HepG2 (cell line): ENCODE results near the gene COBLL1. TPM values are rescaled to one million over a fixed set of nuclear protein-coding genes. Genes with fewer than 3 reads are reported as not detected.

ENCODE experiments used
- ATAC-seq: fragments of 200-7000 bp; cut with Tn5 transposase; 3 replicates; pipeline ENCODE4 v1.9.1; 2020; ENCODE audit warnings: mild to moderate bottlenecking, moderate library complexity
- BruUV-seq: library from RNA; stranded (reverse); fragments of 400-500 nt; replicated peaks from 2 replicates; lab custom pipeline; 2021; lab: Mats Ljungman, UMichigan
- CTCF ChIA-PET: fragments of 300-600 bp; formaldehyde crosslinking; extraction: SDS; loops from one replicate; lab custom pipeline; 2021; ENCODE audit warnings: low total read pairs, inconsistent platforms, low intra/inter-chr PET ratio; lab: Yijun Ruan, JAX
- POLR2A ChIA-PET: fragments of 350-600 bp; sonication (Branson Sonifier 250); formaldehyde crosslinking; loops from one replicate; lab custom pipeline; 2020; ENCODE audit warnings: antibody characterized with exemption, inconsistent platforms; lab: Yijun Ruan, JAX
- DNase-seq: peaks from one replicate; pipeline ENCODE4 v3.0.0-alpha.2; 2015; ENCODE audit warnings: low spot score
- FAIRE-seq: peaks from 3 replicates; lab custom pipeline; 2011; peaks lifted over from hg19 to GRCh38; lab: Jason Lieb, UNC
- H2AFZ ChIP-seq: one replicate; pipeline ENCODE4 v1.6.1; 2011; ENCODE audit warnings: low read length, inconsistent platforms
- H3K27ac ChIP-seq: fragments of 300-600 bp; 3 replicates; pipeline ENCODE4 v1.8.0; 2011; ENCODE audit warnings: mixed run types, mild to moderate bottlenecking, mixed read lengths, low read length, inconsistent platforms; ENCODE audit not compliant: insufficient read depth; ENCODE audit errors: extremely low read length
- H3K27me3 ChIP-seq, 2 experiments: fragments of 200-600 bp in 1 of 2; 2 replicates in 1 of 2; 3 replicates in 1 of 2; pipeline versions ENCODE4 v1.6.0 to v1.8.0; 2011; ENCODE audit warnings: low read length in 2 of 2, mild to moderate bottlenecking in 2 of 2, moderate library complexity in 2 of 2, inconsistent platforms in 1 of 2; ENCODE audit not compliant: insufficient read depth in 2 of 2, control insufficient read depth in 1 of 2
- H3K36me3 ChIP-seq, 2 experiments: fragments of 200-600 bp in 1 of 2; replicated peaks in 1 of 2; 2 replicates in 1 of 2; 3 replicates in 1 of 2; pipeline versions ENCODE4 v1.5.1 to v1.8.0; 2011; ENCODE audit warnings: low read length in 2 of 2, inconsistent platforms in 1 of 2; ENCODE audit not compliant: insufficient read depth in 2 of 2, control insufficient read depth in 1 of 2
- H3K4me1 ChIP-seq: 2 replicates; pipeline ENCODE4 v1.5.1; 2012; ENCODE audit warnings: low read length, inconsistent platforms; ENCODE audit not compliant: insufficient read depth
- H3K4me2 ChIP-seq: 2 replicates; pipeline ENCODE4 v1.6.0; 2011; ENCODE audit warnings: low read depth, low read length, inconsistent platforms
- H3K4me3 ChIP-seq, 3 experiments: fragments of 200-600 bp in 1 of 3; sonication (generic), shearing (Covaris generic) in 1 of 3; replicated peaks in 1 of 3; 2 replicates each; pipeline ENCODE4 v1.5.1; 2011 to 2016; ENCODE audit warnings: low read length in 3 of 3, inconsistent platforms in 2 of 3, low read depth in 2 of 3, mild to moderate bottlenecking in 2 of 3, control low read depth in 1 of 3, mixed read lengths in 1 of 3; ENCODE audit not compliant: insufficient read depth in 1 of 3
- H3K79me2 ChIP-seq: one replicate; pipeline ENCODE4 v1.6.1; 2011; ENCODE audit warnings: low read length, inconsistent platforms; ENCODE audit not compliant: insufficient read depth
- H3K9ac ChIP-seq: 2 replicates; pipeline ENCODE4 v1.6.0; 2011; ENCODE audit warnings: mild to moderate bottlenecking, low read depth, low read length, inconsistent platforms; ENCODE audit not compliant: insufficient read depth
- H3K9me3 ChIP-seq: 2 replicates; pipeline ENCODE4 v1.5.1; 2012; ENCODE audit warnings: mild to moderate bottlenecking, low read length
- H4K20me1 ChIP-seq: 2 replicates; pipeline ENCODE4 v1.6.0; 2011; ENCODE audit warnings: inconsistent platforms, mild to moderate bottlenecking, low read length, moderate library complexity; ENCODE audit not compliant: insufficient read depth
- CEBPB ChIP-seq: IDR thresholded peaks from 2 replicates; pipeline ENCODE4 v1.6.1; 2011; ENCODE audit warnings: low read depth, low read length, improper control_type of control experiment, borderline replicate concordance
- HDAC1 ChIP-seq: sonication (generic); formaldehyde crosslinking; IDR thresholded peaks from 2 replicates; pipeline ENCODE4 v1.5.1; 2020; ENCODE audit warnings: mild to moderate bottlenecking, missing genetic modification reagents
- HDAC2 ChIP-seq: sonication (generic); formaldehyde crosslinking; IDR thresholded peaks from 2 replicates; pipeline ENCODE4 v1.4.0; 2020; ENCODE audit warnings: missing genetic modification reagents
- HMG20A ChIP-seq: IDR thresholded peaks from 2 replicates; pipeline ENCODE4 v1.6.1; 2016; ENCODE audit warnings: borderline replicate concordance
- ISL2 ChIP-seq: sonication (generic); formaldehyde crosslinking; IDR thresholded peaks from 2 replicates; pipeline ENCODE4 v1.5.0; 2020; ENCODE audit warnings: missing genetic modification reagents
- MIER3 ChIP-seq: IDR thresholded peaks from 2 replicates; pipeline ENCODE4 v1.6.1; 2016; ENCODE audit warnings: missing compliant biosample characterization, borderline replicate concordance
- SAP130 ChIP-seq: IDR thresholded peaks from 2 replicates; pipeline ENCODE4 v1.6.1; 2016; ENCODE audit warnings: low read depth
- SMYD3 ChIP-seq: sonication (generic); formaldehyde crosslinking; IDR thresholded peaks from 2 replicates; pipeline ENCODE4 v1.8.1; 2023; ENCODE audit warnings: mild to moderate bottlenecking, missing genetic modification reagents
- TARDBP ChIP-seq: sonication (generic); formaldehyde crosslinking; IDR thresholded peaks from 2 replicates; pipeline ENCODE4 v1.8.0; 2022; ENCODE audit warnings: mild to moderate bottlenecking, missing genetic modification reagents
- ZMYM4 ChIP-seq: sonication (generic); formaldehyde crosslinking; IDR thresholded peaks from 2 replicates; pipeline ENCODE4 v1.8.1; 2023; ENCODE audit warnings: mild to moderate bottlenecking, missing genetic modification reagents
- ZNF335 ChIP-seq: sonication (generic); formaldehyde crosslinking; IDR thresholded peaks from 2 replicates; pipeline ENCODE4 v1.4.0; 2020; ENCODE audit warnings: missing genetic modification reagents
- ZNF569 ChIP-seq: sonication (generic); formaldehyde crosslinking; IDR thresholded peaks from 2 replicates; pipeline ENCODE4 v1.5.0; 2020; ENCODE audit warnings: mild to moderate bottlenecking, missing genetic modification reagents, moderate library complexity, borderline replicate concordance
- ZNF878 ChIP-seq: sonication (generic); formaldehyde crosslinking; IDR thresholded peaks from 2 replicates; pipeline ENCODE4 v1.8.1; 2023; ENCODE audit warnings: mild to moderate bottlenecking, missing genetic modification reagents, moderate library complexity
- WGBS: methylation state at CpG from one replicate; pipeline ENCODE4 v1.1.6; 2017; ENCODE audit warnings: low lambda C conversion rate; 5-methylcytosine and 5-hydroxymethylcytosine counted together
- in situ Hi-C: cut with HindIII; loops from 2 replicates; pipeline ENCODE4 v1.10.0; 2017; ENCODE audit warnings: low pct_unique_long_range_greater_than_20kb; ENCODE audit not compliant: extremely low pct_ligation_motif_present
- intact Hi-C: fragments of 100-400 bp; cut with micrococcal nuclease; formaldehyde crosslinking; loops from one replicate; pipeline ENCODE4 v1.10.0; 2022; ENCODE audit not compliant: unreplicated experiment
- polyA plus RNA-seq, 8 experiments: library from polyadenylated mRNA; depleted of rRNA in 3 of 8; stranded (reverse) in 7 of 8; unstranded in 1 of 8; fragments of >200 nt; fragmentation: Illumina TruSeq in 4 of 8; extraction: Trizol in 4 of 8; gene quantifications; 2 replicates each; pipeline versions ENCODE4 v1.2.1 to v1.2.3, GENCODE V29; 2011 to 2016; ENCODE audit warnings: low read depth in 4 of 8, missing spikeins in 1 of 8, mixed read lengths in 1 of 8; ENCODE audit not compliant: insufficient read depth in 1 of 8
- total RNA-seq, 5 experiments: library from RNA; depleted of rRNA; stranded (reverse); fragments of >200 nt; fragmentation: Illumina TruSeq; extraction: Trizol; gene quantifications; 2 replicates each; pipeline ENCODE4 v1.2.3, GENCODE V29; 2016; ENCODE audit warnings: low read depth in 1 of 5
- TF ChIP-seq, protein P1 (sequence below): sonication (generic); formaldehyde crosslinking; conservative IDR thresholded peaks from 2 replicates; pipeline ENCODE4 v1.4.0; 2020; ENCODE audit warnings: mild to moderate bottlenecking, missing genetic modification reagents, moderate library complexity
- TF ChIP-seq, protein P2 (sequence below): IDR thresholded peaks from 2 replicates; pipeline ENCODE4 v1.6.1; 2018; ENCODE audit warnings: missing genetic modification reagents

The COBLL1 gene
- total and polyA plus RNA-seq, 2 of the 13 experiments (the other 11 are each of a cell fraction or from before 2014, with no cell fraction given): 32.6 to 86.8 TPM

DNA sequence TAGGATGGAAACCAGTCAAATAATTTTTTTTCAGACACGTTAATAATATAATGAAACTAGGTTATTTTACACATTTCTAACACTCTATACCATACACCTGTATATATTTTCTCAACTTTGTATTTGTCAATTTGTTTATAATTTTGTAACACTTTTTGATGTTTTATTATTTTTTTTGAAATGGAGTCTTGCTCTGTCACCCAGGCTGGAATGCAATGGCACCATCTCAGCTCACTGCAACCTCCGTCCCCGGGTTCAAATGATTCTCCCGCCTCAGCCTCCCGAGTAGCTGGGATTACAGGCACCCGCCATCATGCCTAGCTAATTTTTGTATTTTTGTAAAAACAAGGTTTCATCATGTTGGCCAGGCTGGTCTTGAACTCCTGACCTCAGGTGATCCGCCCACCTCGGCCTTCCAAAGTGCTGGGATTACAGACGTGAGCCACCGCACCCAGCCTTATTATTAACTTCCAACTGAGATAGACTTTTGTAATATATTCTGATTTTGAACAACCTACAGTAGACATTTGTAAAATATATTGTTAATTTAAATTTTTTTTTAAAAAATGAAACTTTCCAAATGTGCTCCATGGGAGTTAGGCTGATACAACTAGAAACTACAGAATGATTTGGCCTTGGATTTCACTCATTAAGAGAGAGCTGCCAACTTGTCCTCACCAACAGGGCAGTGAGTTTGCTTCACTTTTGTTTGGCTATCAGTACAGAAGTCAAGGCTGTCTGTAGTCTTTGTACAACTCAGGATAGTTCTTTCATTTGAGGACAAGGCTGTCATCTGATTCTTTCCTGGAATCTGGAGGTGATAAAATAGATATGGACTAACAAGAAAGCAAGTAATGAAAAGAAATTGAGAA is 33.9 kb upstream of the COBLL1 start:
- Histone ChIP-seq H3K9me3 (no peaks in the 10 kb centered on the region), H3K27me3 (no peaks in the 10 kb centered on the region), H3K79me2 (peaks cover 2% of the 10 kb centered on the region), H3K4me3 (no peak overlapping the region), H3K36me3 (no peaks in the 10 kb centered on the region), H4K20me1 (no peaks in the 10 kb centered on the region), H3K9ac (no peak overlapping the region), H3K4me1 (peaks cover 73% of the 10 kb centered on the region), H3K4me2 (peak overlapping the region; percentile 38; the same call in 1 of the 2 replicates), H3K27ac (peak overlapping the region; percentile 83), H2AFZ (no peak overlapping the region)
- in situ Hi-C loops: no loop called here
- no TSS peak for BruUV-seq
- peak; percentile 87 for DNase-seq
- peak; percentile 85 for ATAC-seq
- POLR2A ChIA-PET: interaction anchor here (0.9 to 5.0 kb wide), 5 partner anchors 12 to 33 kb away, joined by 3 to 43 read pairs (median 5); partner anchors contain the start of gene COBLL1
- peak; percentile 81 for FAIRE-seq
- 56% methylated on average over 10 of the region's 10 CpGs for WGBS
- intact Hi-C loops: loop anchor here (5.0 kb wide), 1 partner anchor 37 kb away; no protein-coding TSS in a partner anchor
- CTCF ChIA-PET: no interaction called here
- TF ChIP-seq ISL2 (CRISPR knock-in tag) (peak; percentile 70), ZNF878 (CRISPR knock-in tag) (no peak), SAP130 (peak; percentile 69), ZNF335 (CRISPR knock-in tag) (0 out of 2 replicates have a peak, but pooled peaks have one; percentile 12), ZMYM4 (CRISPR knock-in tag) (peak; percentile 93), HMG20A (CRISPR knock-in tag) (peak; percentile 76; the same call in 1 of the 2 replicates), HDAC1 (0 out of 2 replicates have a peak, but pooled peaks have one; percentile 23), SMYD3 (peak; percentile 38; the same call in 1 of the 2 replicates), CEBPB (peak; percentile 85; the same call in 1 of the 2 replicates), HDAC2 (CRISPR knock-in tag) (peak; percentile 85), ZNF569 (CRISPR knock-in tag) (no peak), TARDBP (CRISPR knock-in tag) (peak; percentile 76), MIER3 (CRISPR knock-in tag) (peak; percentile 79; the same call in 1 of the 2 replicates)
- TF ChIP-seq, protein P1, sequence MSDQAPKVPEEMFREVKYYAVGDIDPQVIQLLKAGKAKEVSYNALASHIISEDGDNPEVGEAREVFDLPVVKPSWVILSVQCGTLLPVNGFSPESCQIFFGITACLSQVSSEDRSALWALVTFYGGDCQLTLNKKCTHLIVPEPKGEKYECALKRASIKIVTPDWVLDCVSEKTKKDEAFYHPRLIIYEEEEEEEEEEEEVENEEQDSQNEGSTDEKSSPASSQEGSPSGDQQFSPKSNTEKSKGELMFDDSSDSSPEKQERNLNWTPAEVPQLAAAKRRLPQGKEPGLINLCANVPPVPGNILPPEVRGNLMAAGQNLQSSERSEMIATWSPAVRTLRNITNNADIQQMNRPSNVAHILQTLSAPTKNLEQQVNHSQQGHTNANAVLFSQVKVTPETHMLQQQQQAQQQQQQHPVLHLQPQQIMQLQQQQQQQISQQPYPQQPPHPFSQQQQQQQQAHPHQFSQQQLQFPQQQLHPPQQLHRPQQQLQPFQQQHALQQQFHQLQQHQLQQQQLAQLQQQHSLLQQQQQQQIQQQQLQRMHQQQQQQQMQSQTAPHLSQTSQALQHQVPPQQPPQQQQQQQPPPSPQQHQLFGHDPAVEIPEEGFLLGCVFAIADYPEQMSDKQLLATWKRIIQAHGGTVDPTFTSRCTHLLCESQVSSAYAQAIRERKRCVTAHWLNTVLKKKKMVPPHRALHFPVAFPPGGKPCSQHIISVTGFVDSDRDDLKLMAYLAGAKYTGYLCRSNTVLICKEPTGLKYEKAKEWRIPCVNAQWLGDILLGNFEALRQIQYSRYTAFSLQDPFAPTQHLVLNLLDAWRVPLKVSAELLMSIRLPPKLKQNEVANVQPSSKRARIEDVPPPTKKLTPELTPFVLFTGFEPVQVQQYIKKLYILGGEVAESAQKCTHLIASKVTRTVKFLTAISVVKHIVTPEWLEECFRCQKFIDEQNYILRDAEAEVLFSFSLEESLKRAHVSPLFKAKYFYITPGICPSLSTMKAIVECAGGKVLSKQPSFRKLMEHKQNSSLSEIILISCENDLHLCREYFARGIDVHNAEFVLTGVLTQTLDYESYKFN (CRISPR knock-in tag): peak; percentile 86
- TF ChIP-seq, protein P2, sequence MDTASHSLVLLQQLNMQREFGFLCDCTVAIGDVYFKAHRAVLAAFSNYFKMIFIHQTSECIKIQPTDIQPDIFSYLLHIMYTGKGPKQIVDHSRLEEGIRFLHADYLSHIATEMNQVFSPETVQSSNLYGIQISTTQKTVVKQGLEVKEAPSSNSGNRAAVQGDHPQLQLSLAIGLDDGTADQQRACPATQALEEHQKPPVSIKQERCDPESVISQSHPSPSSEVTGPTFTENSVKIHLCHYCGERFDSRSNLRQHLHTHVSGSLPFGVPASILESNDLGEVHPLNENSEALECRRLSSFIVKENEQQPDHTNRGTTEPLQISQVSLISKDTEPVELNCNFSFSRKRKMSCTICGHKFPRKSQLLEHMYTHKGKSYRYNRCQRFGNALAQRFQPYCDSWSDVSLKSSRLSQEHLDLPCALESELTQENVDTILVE (CRISPR knock-in tag): no peak; the same call in 1 of the 2 replicates
